ENCODE measurements around the gene GMIP. TPM values are rescaled to one million over a fixed set of nuclear protein-coding genes. Genes with fewer than 3 reads are reported as not detected.
A peak's percentile ranks its signal among the peaks of the same experiment; 100 is the strongest.
"Not testable (repeated sequence)": the region's sequence is repeated elsewhere in the genome, so short reads cannot be mapped to it uniquely, and the experiment has no call there.

Gene GMIP
- total RNA-seq, 2 experiments from 2014 or later, result 128 to 135 TPM

GRCh38 chr19:19606686-19607085 is 36.8 kb downstream of the GMIP start:
- Mint-ChIP-seq H3K4me1 (peaks cover 44% of the 10 kb centered on the region), H3K27ac (peak overlapping the region; percentile 93), H3K36me3 (peaks cover 35% of the 10 kb centered on the region)
- POLR2A ChIA-PET, result interaction anchor here (2.3 to 3.1 kb wide), 3 partner anchors 11 to 22 kb away, joined by 6 to 16 read pairs (median 10); partner anchors contain the start of gene PBX4
- H3K4me3 Mint-ChIP-seq; H3K9me3 Mint-ChIP-seq; DNase-seq; ATAC-seq (ENCODE audit: low read depth); H3K27me3 Mint-ChIP-seq: not testable (repeated sequence)

- DNase-seq, result no peak
- ATAC-seq (ENCODE audit: low read depth), result peak; percentile 77
- Mint-ChIP-seq H3K9me3 (no peaks in the 10 kb centered on the region), H3K4me1 (peaks cover 51% of the 10 kb centered on the region), H3K36me3 (peaks cover 40% of the 10 kb centered on the region), H3K27ac (peak overlapping the region; percentile 93), H3K27me3 (no peaks in the 10 kb centered on the region), H3K4me3 (peak overlapping the region; percentile 65)
- POLR2A ChIA-PET, result interaction anchor here (0.7 to 3.1 kb wide), 6 partner anchors 8 to 1240 kb away, joined by 4 to 16 read pairs (median 6); partner anchors contain the start of gene PBX4
These were observed 37.4 kb downstream of the GMIP start for GRCh38 chr19:19606021-19606420.

GRCh38 chr19:19602713-19603324 is 40.6 kb downstream of the GMIP start:
- Mint-ChIP-seq H3K27me3 (no peaks in the 10 kb centered on the region), H3K4me3 (peak overlapping the region; percentile 55), H3K36me3 (peaks cover 22% of the 10 kb centered on the region), H3K4me1 (peaks cover 56% of the 10 kb centered on the region), H3K27ac (peak overlapping the region; percentile 86), H3K9me3 (no peaks in the 10 kb centered on the region)
- ATAC-seq (ENCODE audit: low read depth) (no peak), DNase-seq (no peak)
- POLR2A ChIA-PET, result interaction anchor here (0.5 to 2.4 kb wide), 9 partner anchors 10 to 143 kb away, joined by 3 to 10 read pairs (median 4); partner anchors contain the start of genes NDUFA13, PBX4 and TSSK6

- POLR2A ChIA-PET, result interaction anchor here (0.8 to 2.4 kb wide), 8 partner anchors 11 to 143 kb away, joined by 3 to 10 read pairs (median 5); partner anchors contain the start of genes NDUFA13, PBX4 and TSSK6
- H3K27ac Mint-ChIP-seq, result peak overlapping the region; percentile 86
- H3K36me3 Mint-ChIP-seq, result peaks cover 26% of the 10 kb centered on the region
- H3K27me3 Mint-ChIP-seq, result no peaks in the 10 kb centered on the region
- ATAC-seq (ENCODE audit: low read depth) (no peak), DNase-seq (no peak)
- no peaks in the 10 kb centered on the region for H3K9me3 Mint-ChIP-seq
- H3K4me3 Mint-ChIP-seq, result peak overlapping the region; percentile 55
- H3K4me1 Mint-ChIP-seq, result peaks cover 61% of the 10 kb centered on the region
These were observed 41.2 kb downstream of the GMIP start for GRCh38 chr19:19602136-19602712.

- Mint-ChIP-seq H3K27ac (peak overlapping the region; percentile 86), H3K4me1 (peaks cover 60% of the 10 kb centered on the region), H3K4me3 (peak overlapping the region; percentile 4), H3K9me3 (no peaks in the 10 kb centered on the region), H3K36me3 (peaks cover 23% of the 10 kb centered on the region), H3K27me3 (no peaks in the 10 kb centered on the region)
- no peak for DNase-seq
- no peak for ATAC-seq (ENCODE audit: low read depth)
- POLR2A ChIA-PET, result interaction anchor here (0.6 to 2.3 kb wide), 2 partner anchors 12 to 68 kb away, joined by 3 to 10 read pairs; no protein-coding TSS in a partner anchor
These were observed 42.6 kb downstream of the GMIP start for GRCh38 chr19:19600793-19601330.

GRCh38 chr19:19598728-19599451 is 44.6 kb downstream of the GMIP start:
- peak overlapping the region; percentile 64 for H3K4me3 Mint-ChIP-seq
- H3K9me3 Mint-ChIP-seq, H3K27me3 Mint-ChIP-seq: not testable (repeated sequence)
- peaks cover 28% of the 10 kb centered on the region for H3K36me3 Mint-ChIP-seq
- POLR2A ChIA-PET, result interaction anchor here (0.6 to 3.4 kb wide), 14 partner anchors 9 to 223 kb away, joined by 3 to 37 read pairs (median 4); partner anchors contain the start of genes LPAR2, PBX4, ZNF101 and ZNF506
- ATAC-seq (ENCODE audit: low read depth), result peak; percentile 76
- DNase-seq, result peak; percentile 68
- H3K4me1 Mint-ChIP-seq, result peaks cover 71% of the 10 kb centered on the region
- peak overlapping the region; percentile 96 for H3K27ac Mint-ChIP-seq

- H3K27ac Mint-ChIP-seq, result peak overlapping the region; percentile 96
- H3K27me3 Mint-ChIP-seq, result no peaks in the 10 kb centered on the region
- no peaks in the 10 kb centered on the region for H3K9me3 Mint-ChIP-seq
- peaks cover 63% of the 10 kb centered on the region for H3K4me1 Mint-ChIP-seq
- peak overlapping the region; percentile 64 for H3K4me3 Mint-ChIP-seq
- ATAC-seq (ENCODE audit: low read depth) (peak; percentile 63), DNase-seq (no peak)
- H3K36me3 Mint-ChIP-seq, result peaks cover 30% of the 10 kb centered on the region
- POLR2A ChIA-PET, result interaction anchor here (0.5 to 3.4 kb wide), 9 partner anchors 8 to 224 kb away, joined by 3 to 37 read pairs (median 4); partner anchors contain the start of genes LPAR2, PBX4, ZNF101 and ZNF506
These were observed 45.6 kb downstream of the GMIP start for GRCh38 chr19:19597809-19598306.

- DNase-seq, result no peak
- peaks cover 32% of the 10 kb centered on the region for H3K36me3 Mint-ChIP-seq
- no peak overlapping the region for H3K4me3 Mint-ChIP-seq
These were observed 48.2 kb downstream of the GMIP start for GRCh38 chr19:19595171-19595701.

GRCh38 chr19:19594381-19594780 is 49.1 kb downstream of the GMIP start:
- no peak overlapping the region for H3K27ac Mint-ChIP-seq
- POLR2A ChIA-PET, result interaction anchor here (0.8 kb wide), 1 partner anchor 10 kb away, joined by 3 read pairs; no protein-coding TSS in a partner anchor
- no peaks in the 10 kb centered on the region for H3K27me3 Mint-ChIP-seq
- ATAC-seq (ENCODE audit: low read depth) (no peak), DNase-seq (no peak)
- H3K9me3 Mint-ChIP-seq, result no peaks in the 10 kb centered on the region
- no peak overlapping the region for H3K4me3 Mint-ChIP-seq
- H3K36me3 Mint-ChIP-seq, result peaks cover 35% of the 10 kb centered on the region
- H3K4me1 Mint-ChIP-seq, result peaks cover 69% of the 10 kb centered on the region

More at GRCh38 chr19:19595171-19595701, 48.2 kb downstream of the GMIP start:
- POLR2A ChIA-PET, result no interaction called here
- ATAC-seq (ENCODE audit: low read depth), result no peak
- Mint-ChIP-seq H3K9me3 (no peaks in the 10 kb centered on the region), H3K27ac (peak overlapping the region; percentile 75), H3K4me1 (peaks cover 63% of the 10 kb centered on the region), H3K27me3 (no peaks in the 10 kb centered on the region)

- no peak for ATAC-seq (ENCODE audit: low read depth)
- peak overlapping the region; percentile 73 for H3K27ac Mint-ChIP-seq
- no peaks in the 10 kb centered on the region for H3K9me3 Mint-ChIP-seq
- no peak overlapping the region for H3K4me3 Mint-ChIP-seq
- H3K36me3 Mint-ChIP-seq, result peaks cover 46% of the 10 kb centered on the region
- POLR2A ChIA-PET, result no interaction called here
- peaks cover 67% of the 10 kb centered on the region for H3K4me1 Mint-ChIP-seq
- DNase-seq, result no peak
- no peaks in the 10 kb centered on the region for H3K27me3 Mint-ChIP-seq
These were observed 50.8 kb downstream of the GMIP start for GRCh38 chr19:19592690-19593089.

- Mint-ChIP-seq H3K27ac (peak overlapping the region; percentile 95), H3K9me3 (no peaks in the 10 kb centered on the region), H3K27me3 (no peaks in the 10 kb centered on the region), H3K4me1 (peaks cover 57% of the 10 kb centered on the region), H3K36me3 (peaks cover 39% of the 10 kb centered on the region), H3K4me3 (peak overlapping the region; percentile 67)
- POLR2A ChIA-PET, result interaction anchor here (0.9 to 2.9 kb wide), 5 partner anchors 8 to 36 kb away, joined by 3 to 37 read pairs (median 5); partner anchors contain the start of gene PBX4
- ATAC-seq (ENCODE audit: low read depth) (peak; percentile 80), DNase-seq (no peak)
These were observed 52.2 kb downstream of the GMIP start for GRCh38 chr19:19591133-19591825.

GRCh38 chr19:19588546-19588945 is 54.9 kb downstream of the GMIP start:
- Mint-ChIP-seq H3K9me3 (no peaks in the 10 kb centered on the region), H3K27me3 (no peaks in the 10 kb centered on the region), H3K4me1 (peaks cover 50% of the 10 kb centered on the region), H3K36me3 (peaks cover 39% of the 10 kb centered on the region), H3K27ac (peak overlapping the region; percentile 84), H3K4me3 (peak overlapping the region; percentile 40)
- DNase-seq, result no peak
- no peak for ATAC-seq (ENCODE audit: low read depth)
- POLR2A ChIA-PET, result interaction anchor here (2.0 to 2.9 kb wide), 3 partner anchors 10 to 38 kb away, joined by 10 to 37 read pairs (median 12); no protein-coding TSS in a partner anchor

Measured in activated naive CD8-positive, alpha-beta T cell treated with anti-CD3 and anti-CD28 coated beads, Interleukin-2, amount 10 ng/mL, durations not matched to agents 7 days and 5 days (primary cell).